K562 (cell line): ENCODE data around the gene GFAP. TPM values are rescaled to one million over a fixed set of nuclear protein-coding genes. Genes with fewer than 3 reads are reported as not detected.

ENCODE experiments used
- ATAC-seq: fragments of 200-7000 bp; cut with Tn5 transposase; 3 replicates; pipeline ENCODE4 v1.9.1; 2020; ENCODE audit warnings: moderate library complexity
- BruUV-seq: library from RNA; stranded (reverse); fragments of 400-500 nt; replicated peaks from 2 replicates; lab custom pipeline; 2021; lab: Mats Ljungman, UMichigan
- CTCF ChIA-PET: fragments of 300-600 bp; formaldehyde crosslinking; extraction: SDS; loops from one replicate; lab custom pipeline; 2021; ENCODE audit warnings: low intra/inter-chr PET ratio; lab: Yijun Ruan, JAX
- POLR2A ChIA-PET: fragments of 300-600, 350-650 bp; sonication (Branson Sonifier 250); formaldehyde crosslinking; extraction: SDS; loops from one replicate; lab custom pipeline; 2021; ENCODE audit warnings: antibody characterized with exemption, inconsistent platforms; lab: Yijun Ruan, JAX
- DNase-seq, 4 experiments: peaks; one replicate each; pipeline versions ENCODE4 v3.0.0 to v3.0.0-alpha.2; 2011 to 2018; ENCODE audit warnings: low spot score in 3 of 4, mixed read lengths in 3 of 4; ENCODE audit errors: extremely low read depth in 1 of 4
- FAIRE-seq: peaks from 2 replicates; lab custom pipeline; 2011; peaks lifted over from hg19 to GRCh38; lab: Jason Lieb, UNC
- H2AFZ ChIP-seq: 2 replicates; pipeline ENCODE4 v1.6.0; 2011; ENCODE audit warnings: low read depth, low read length, control low read depth, inconsistent platforms
- H3K27ac ChIP-seq: fragments of 200-600 bp; 3 replicates; pipeline ENCODE4 v1.8.0; 2011; ENCODE audit warnings: low read depth, mild to moderate bottlenecking, control low read depth, inconsistent platforms, low read length, moderate library complexity, mixed read lengths; ENCODE audit errors: extremely low read depth
- H3K27me3 ChIP-seq, 2 experiments: fragments of 300-600 bp in 1 of 2; 2 replicates in 1 of 2; 3 replicates in 1 of 2; pipeline versions ENCODE4 v1.6.0 to v1.8.0; 2011; ENCODE audit warnings: inconsistent platforms in 2 of 2, low read length in 2 of 2, mild to moderate bottlenecking in 1 of 2, mixed read lengths in 1 of 2, moderate library complexity in 1 of 2; ENCODE audit not compliant: control insufficient read depth in 2 of 2, insufficient read depth in 2 of 2
- H3K36me3 ChIP-seq: fragments of 300-600 bp; 3 replicates; pipeline ENCODE4 v1.8.0; 2011; ENCODE audit warnings: mild to moderate bottlenecking, low read length, inconsistent platforms; ENCODE audit not compliant: control insufficient read depth, insufficient read depth
- H3K4me1 ChIP-seq, 2 experiments: fragments of 200-600 bp in 1 of 2; replicated peaks in 1 of 2; 2 replicates in 1 of 2; 3 replicates in 1 of 2; pipeline versions ENCODE4 v1.5.1 to v1.8.0; 2011; ENCODE audit warnings: inconsistent platforms in 2 of 2, low read length in 2 of 2, mild to moderate bottlenecking in 1 of 2, mixed read lengths in 1 of 2, moderate library complexity in 1 of 2; ENCODE audit not compliant: control insufficient read depth in 2 of 2, insufficient read depth in 2 of 2
- H3K4me2 ChIP-seq: 2 replicates; pipeline ENCODE4 v1.6.1; 2011; ENCODE audit warnings: low read length, control low read depth, inconsistent platforms, mixed read lengths; ENCODE audit not compliant: insufficient read depth
- H3K4me3 ChIP-seq: fragments of 200-600 bp; sonication (generic), shearing (Covaris generic); 2 replicates; pipeline ENCODE4 v1.5.1; 2016; ENCODE audit warnings: control low read depth, inconsistent platforms
- H3K79me2 ChIP-seq: fragments of 200-600 bp; 3 replicates; pipeline ENCODE4 v1.8.0; 2011; ENCODE audit warnings: low read length, inconsistent platforms; ENCODE audit not compliant: control insufficient read depth, insufficient read depth
- H3K9ac ChIP-seq, 2 experiments: 2 replicates each; pipeline versions ENCODE4 v1.6.0 to v1.6.1; 2011; ENCODE audit warnings: low read depth in 2 of 2, low read length in 2 of 2, control low read depth in 1 of 2, inconsistent platforms in 1 of 2, mild to moderate bottlenecking in 1 of 2, mixed read lengths in 1 of 2; ENCODE audit not compliant: insufficient read depth in 1 of 2
- H3K9me1 ChIP-seq: one replicate; pipeline ENCODE4 v1.6.0; 2011; ENCODE audit warnings: inconsistent platforms, mild to moderate bottlenecking, low read length, moderate library complexity; ENCODE audit not compliant: control insufficient read depth, insufficient read depth
- H3K9me3 ChIP-seq: replicated peaks from 2 replicates; pipeline ENCODE4 v1.5.1; 2011; ENCODE audit warnings: low read depth, low read length, inconsistent platforms; ENCODE audit not compliant: control insufficient read depth, insufficient read depth
- H4K20me1 ChIP-seq: replicated peaks from 2 replicates; pipeline ENCODE4 v1.6.1; 2011; ENCODE audit warnings: low read length, inconsistent platforms, mixed read lengths; ENCODE audit not compliant: control insufficient read depth, insufficient read depth
- E2F3 ChIP-seq: fragments of 250-450 bp; sonication (Bioruptor Pico); IDR thresholded peaks from 2 replicates; pipeline ENCODE4 v1.4.0; 2020; ENCODE audit warnings: mild to moderate bottlenecking
- HBP1 ChIP-seq: fragments of 450-650 bp; formaldehyde crosslinking; IDR thresholded peaks from 2 replicates; pipeline ENCODE4 v1.4.0; 2022; ENCODE audit warnings: missing genetic modification characterization
- HMG20A ChIP-seq: fragments of 450-650 bp; formaldehyde crosslinking; conservative IDR thresholded peaks from 2 replicates; pipeline ENCODE4 v1.4.0; 2020; ENCODE audit warnings: mild to moderate bottlenecking, mixed read lengths
- NFIC ChIP-seq: fragments of 450-650 bp; IDR thresholded peaks from 2 replicates; pipeline ENCODE4 v1.6.1; 2017; ENCODE audit warnings: mild to moderate bottlenecking, inconsistent platforms
- RBM15 ChIP-seq: fragments of 200-400 bp; formaldehyde crosslinking; IDR thresholded peaks from 2 replicates; pipeline ENCODE4 v1.6.1; 2018; ENCODE audit warnings: mild to moderate bottlenecking, low read length, moderate library complexity; ENCODE audit not compliant: insufficient read depth
- SOX6 ChIP-seq: fragments of 450-650 bp; IDR thresholded peaks from 2 replicates; pipeline ENCODE4 v1.6.1; 2014; ENCODE audit warnings: mild to moderate bottlenecking
- STAT5B ChIP-seq: fragments of 250-450 bp; sonication (Bioruptor Pico); IDR thresholded peaks from 2 replicates; pipeline ENCODE4 v1.8.0; 2021; ENCODE audit warnings: mild to moderate bottlenecking, inconsistent platforms
- TBL1XR1 ChIP-seq, 2 experiments: IDR thresholded peaks; 2 replicates each; pipeline ENCODE4 v1.6.1; 2012; ENCODE audit warnings: improper control_type of control experiment in 2 of 2, low read length in 2 of 2, mild to moderate bottlenecking in 1 of 2
- TBP ChIP-seq: optimal IDR thresholded peaks from 2 replicates; pipeline ENCODE3; 2011; ENCODE audit warnings: low read depth, low read length, improper control_type of control experiment
- TOE1 ChIP-seq, 2 experiments: fragments of 450-650 bp in 1 of 2; sonication (generic) in 1 of 2; formaldehyde crosslinking in 1 of 2; IDR thresholded peaks; 2 replicates each; pipeline versions ENCODE4 v1.7.1 to v1.8.0; 2016 to 2022; ENCODE audit warnings: borderline replicate concordance in 2 of 2, mild to moderate bottlenecking in 2 of 2, antibody characterized with exemption in 1 of 2, inconsistent platforms in 1 of 2, low read depth in 1 of 2, missing genetic modification reagents in 1 of 2, moderate library complexity in 1 of 2
- TRIM24 ChIP-seq, 2 experiments: fragments of 450-650 bp; IDR thresholded peaks; 2 replicates each; pipeline ENCODE4 v1.6.1; 2016
- ZNF124 ChIP-seq: sonication (generic); formaldehyde crosslinking; IDR thresholded peaks from 2 replicates; pipeline ENCODE4 v1.8.1; 2022; ENCODE audit warnings: missing genetic modification reagents
- ZNF407 ChIP-seq: fragments of 450-650 bp; IDR thresholded peaks from 2 replicates; pipeline ENCODE4 v1.6.1; 2016; ENCODE audit warnings: low read depth
- ZNF431 ChIP-seq: sonication (generic); formaldehyde crosslinking; IDR thresholded peaks from 2 replicates; pipeline ENCODE4 v1.8.0; 2022; ENCODE audit warnings: mild to moderate bottlenecking, missing genetic modification reagents
- ZNF668 ChIP-seq: fragments of 250-450 bp; sonication (Bioruptor Pico); IDR thresholded peaks from 2 replicates; pipeline ENCODE4 v1.8.0; 2022; ENCODE audit warnings: mild to moderate bottlenecking, inconsistent platforms
- WGBS: fragments of 100-300 bp; shearing (Covaris generic); methylation state at CpG from one replicate; pipeline ENCODE4 v1.1.6; 2016; ENCODE audit warnings: low coverage, mixed read lengths; ENCODE audit not compliant: insufficient coverage; ENCODE audit errors: missing lambda C conversion rate; 5-methylcytosine and 5-hydroxymethylcytosine counted together
- in situ Hi-C: fragments of 300-500 bp; cut with MboI; formaldehyde crosslinking; loops from 4 replicates; pipeline ENCODE4 v1.15.0; 2018; ENCODE audit warnings: inconsistent platforms, mixed read lengths
- intact Hi-C: fragments of 100-400 bp; cut with micrococcal nuclease; formaldehyde crosslinking; loops from 2 replicates; pipeline ENCODE4 v1.14.2; 2022
- polyA plus RNA-seq, 8 experiments: library from polyadenylated mRNA; depleted of rRNA in 4 of 8; stranded (reverse) in 5 of 8; unstranded in 3 of 8; fragments of >200 nt; fragmentation: Nextera tagmentation in 2 of 8; fragmentation: Illumina TruSeq in 1 of 8; extraction: Ambion mirVana in 2 of 8; extraction: Trizol in 1 of 8; gene quantifications; 2 replicates each; pipeline versions ENCODE4 v1.2.1 to v1.2.3, GENCODE V29; 2011 to 2014; ENCODE audit warnings: inconsistent platforms in 1 of 8, missing spikeins in 1 of 8
- total RNA-seq, 7 experiments: library from RNA; depleted of rRNA in 6 of 7; stranded (reverse); fragments of >200 nt in 6 of 7; fragmentation: Illumina TruSeq in 2 of 7; extraction: Trizol in 2 of 7; gene quantifications; 2 replicates each; pipeline versions ENCODE4 v1.2.1 to v1.2.3, GENCODE V29; 2011 to 2021; ENCODE audit warnings: low replicate concordance in 1 of 7

GFAP gene
- total and polyA plus RNA-seq, 9 of the 15 experiments (the other 6 are each of a cell fraction or from before 2014, with no cell fraction given) = 0.07 to 1.4 (median 0.60) TPM; not detected in 1

GRCh38 chr17:44898768-44899073, 16.6 kb downstream of the GFAP start:
- no TSS peak for BruUV-seq
- peak; percentile 83; the same call in 1 of the 3 replicates for ATAC-seq
- TF ChIP-seq HBP1 (no peak), TOE1 (IDR thresholded peaks at IDR 0.05; ENCODE audit: borderline replicate concordance) (no peak), TOE1 (CRISPR knock-in tag; IDR thresholded peaks at IDR 0.05; ENCODE audit: borderline replicate concordance, low read depth) (no peak), SOX6 (no peak), TBL1XR1 (IDR thresholded peaks at IDR 0.05; ENCODE audit: low read length in 2 of 2) (no peak), ZNF124 (CRISPR knock-in tag) (no peak), ZNF431 (CRISPR knock-in tag) (0 out of 2 replicates have a peak, but pooled peaks have one; percentile 52), STAT5B (no peak), ZNF407 (no peak), HMG20A (CRISPR knock-in tag) (no peak), ZNF668 (CRISPR knock-in tag) (no peak), NFIC (no peak), E2F3 (CRISPR knock-in tag) (no peak), TRIM24 (IDR thresholded peaks at IDR 0.05) (peak in 1 of 2 experiments; percentile 43; a peak in 1 of 4 replicates), TBP (no peak), RBM15 (no peak)

More at GRCh38 chr17:44898768-44899073, 16.6 kb downstream of the GFAP start:
- peak overlapping the region; percentile 99 for H3K27ac ChIP-seq
- peaks cover 7 to 9% of the 10 kb centered on the region in 2 experiments; a peak in 3 of 5 replicates for H3K4me1 ChIP-seq
- peaks cover 29% of the 10 kb centered on the region for H3K36me3 ChIP-seq
- CTCF ChIA-PET = no interaction called here
- no peaks in the 10 kb centered on the region for H3K9me3 ChIP-seq
- peak overlapping the region; percentile 94 for H3K9ac ChIP-seq
- no peaks in the 10 kb centered on the region for H3K9me1 ChIP-seq
- peak overlapping the region; percentile 99 for H2AFZ ChIP-seq
- POLR2A ChIA-PET = interaction anchor here (0.6 to 5.3 kb wide), 11 partner anchors 9 to 574 kb away, joined by 3 to 28 read pairs (median 4); partner anchors contain the start of genes NMT1 and SLC25A39
- no peak for DNase-seq
- 0% methylated on average over 7 of the region's 7 CpGs for WGBS
- peak; percentile 61 for FAIRE-seq
- peak overlapping the region; percentile 72 for H3K4me3 ChIP-seq
- intact Hi-C loops = no loop called here
- no peaks in the 10 kb centered on the region; the same call in 1 of the 2 replicates for H4K20me1 ChIP-seq
- H3K27me3 ChIP-seq = no peaks in the 10 kb centered on the region
- in situ Hi-C loops = no loop called here
- H3K79me2 ChIP-seq = peaks cover 53% of the 10 kb centered on the region
- peak overlapping the region; percentile 94 for H3K4me2 ChIP-seq
